Activated gamma-delta T cell (primary cell): ENCODE results near the gene ADAMTS6.
"Not testable (repeated sequence)": the region's sequence is repeated elsewhere in the genome, so short reads cannot be mapped to it uniquely, and the experiment has no call there.

Experiments
- DNase-seq: peaks from one replicate; lab custom pipeline; 2025; lab: John Stamatoyannopoulos, UW

Gene ADAMTS6

GRCh38 chr5:65474130-65474711 is 7.5 kb downstream of the ADAMTS6 start:
- no peak for DNase-seq

DNA sequence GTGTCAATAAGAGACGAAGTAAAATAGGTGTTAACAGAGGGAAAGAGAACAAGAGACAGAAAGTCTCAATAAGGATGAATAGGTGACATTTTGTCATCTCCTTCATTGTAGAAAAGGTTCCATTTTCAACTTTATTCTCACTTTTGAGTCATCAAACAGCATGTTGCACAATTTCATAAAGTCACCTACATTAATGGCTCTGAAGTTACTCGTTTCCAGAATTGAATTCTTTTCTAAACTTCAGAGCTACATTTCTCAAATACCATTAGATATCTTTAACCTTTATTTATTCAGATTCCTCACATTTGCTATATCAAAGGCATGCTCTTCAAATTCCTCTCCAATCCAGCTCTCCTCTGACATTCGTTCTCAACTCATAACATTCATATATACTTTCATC is 13.1 kb downstream of the ADAMTS6 start:
- DNase-seq: no peak

DNA sequence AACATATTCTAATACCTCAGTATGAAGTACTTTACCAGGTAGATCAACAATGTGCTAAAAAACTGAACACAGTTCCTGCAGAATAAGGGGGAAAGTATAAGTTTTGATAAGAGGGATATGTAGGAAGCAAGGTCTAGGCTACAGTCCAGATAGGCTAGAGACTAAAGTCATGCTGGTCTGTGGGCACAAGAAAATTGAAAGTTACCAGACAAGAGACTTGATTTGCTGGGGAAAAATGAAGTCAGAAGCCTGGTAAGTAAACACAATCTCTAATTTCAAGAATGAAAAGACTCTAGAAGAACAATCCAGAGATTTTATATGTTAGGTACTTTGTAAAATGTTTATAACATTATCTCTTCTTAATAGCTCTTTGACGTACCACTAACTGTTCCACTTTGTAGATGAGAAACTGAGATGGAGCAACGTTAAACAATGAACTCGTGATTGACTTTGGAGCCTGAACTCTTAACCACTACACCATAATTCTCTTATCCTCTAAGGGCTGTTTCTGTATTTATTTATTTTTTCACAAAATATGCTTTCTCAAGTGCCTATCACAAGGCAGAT is 19.5 kb downstream of the ADAMTS6 start:
- DNase-seq: no peak

GRCh38 chr5:65461490-65461889 is 20.2 kb downstream of the ADAMTS6 start:
- DNase-seq: no peak

- no peak for DNase-seq
These were observed 21.7 kb downstream of the ADAMTS6 start for GRCh38 chr5:65459995-65460394.

- no peak for DNase-seq
These were observed 26.7 kb downstream of the ADAMTS6 start for GRCh38 chr5:65455064-65455463.

DNA sequence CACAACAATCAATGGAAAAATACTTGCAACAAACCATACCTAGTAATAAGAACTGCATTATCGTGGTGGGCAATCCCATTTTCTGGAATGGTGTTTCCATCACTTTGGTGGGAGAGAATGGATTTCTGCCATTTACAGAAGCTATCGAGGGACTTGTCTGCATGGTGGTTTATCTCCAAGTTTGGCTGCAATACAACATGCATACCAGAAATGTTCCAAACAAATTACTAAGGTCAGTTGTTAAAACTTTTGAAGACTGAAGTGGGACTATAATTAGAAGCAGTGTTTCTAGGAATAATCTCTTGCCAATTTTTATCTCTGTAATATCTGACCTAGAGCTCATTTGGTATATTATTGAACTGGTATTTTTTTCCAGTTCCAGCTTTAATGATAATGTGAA is 30.3 kb downstream of the ADAMTS6 start:
- no peak for DNase-seq

DNA sequence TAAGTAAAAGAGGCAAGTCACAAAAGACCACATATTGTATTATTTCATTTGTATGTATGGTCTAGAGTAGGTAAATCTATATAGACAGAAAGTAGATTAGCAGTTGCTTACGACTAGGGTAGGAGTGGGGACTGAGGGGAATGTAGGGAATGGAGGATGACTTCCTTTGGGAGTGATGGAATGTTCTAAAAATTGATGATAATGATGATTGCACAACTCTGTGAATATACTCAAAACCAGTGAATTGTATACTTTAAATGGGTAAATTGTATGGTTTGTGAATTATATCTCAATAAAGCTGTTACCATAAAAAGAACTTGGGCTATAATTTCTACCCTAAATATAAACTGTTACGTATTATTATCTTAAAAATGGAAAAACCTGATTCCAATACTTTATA is 35.0 kb downstream of the ADAMTS6 start:
- DNase-seq: no peak

GRCh38 chr5:65441800-65442199 is 39.9 kb downstream of the ADAMTS6 start:
- DNase-seq: no peak

- DNase-seq: no peak
These were observed 41.3 kb downstream of the ADAMTS6 start for GRCh38 chr5:65440456-65440855.

DNA sequence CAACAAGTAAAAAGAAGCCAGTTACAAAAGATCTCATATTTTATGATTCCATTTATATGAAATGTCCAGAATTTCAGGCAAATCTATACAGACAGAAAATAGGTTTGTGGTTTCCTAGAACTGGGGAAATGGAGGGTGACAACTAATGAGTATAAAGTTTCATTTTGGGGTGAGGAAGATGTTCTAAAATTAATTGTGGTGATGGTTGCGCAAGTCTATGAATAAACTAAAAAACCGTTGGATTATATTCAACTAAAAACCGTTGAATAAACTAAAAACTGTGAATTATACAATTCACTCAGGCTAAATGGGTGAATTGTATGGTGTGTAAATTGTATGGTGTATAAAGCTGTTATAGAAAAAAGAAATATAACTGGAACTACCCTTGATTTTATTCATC is 47.6 kb downstream of the ADAMTS6 start:
- DNase-seq: no peak

GRCh38 chr5:65426656-65427055 is 55.1 kb downstream of the ADAMTS6 start:
- no peak for DNase-seq

GRCh38 chr5:65423623-65424022 is 58.1 kb downstream of the ADAMTS6 start:
- DNase-seq: no peak

GRCh38 chr5:65418661-65419060 is 63.1 kb downstream of the ADAMTS6 start:
- no peak for DNase-seq

DNA sequence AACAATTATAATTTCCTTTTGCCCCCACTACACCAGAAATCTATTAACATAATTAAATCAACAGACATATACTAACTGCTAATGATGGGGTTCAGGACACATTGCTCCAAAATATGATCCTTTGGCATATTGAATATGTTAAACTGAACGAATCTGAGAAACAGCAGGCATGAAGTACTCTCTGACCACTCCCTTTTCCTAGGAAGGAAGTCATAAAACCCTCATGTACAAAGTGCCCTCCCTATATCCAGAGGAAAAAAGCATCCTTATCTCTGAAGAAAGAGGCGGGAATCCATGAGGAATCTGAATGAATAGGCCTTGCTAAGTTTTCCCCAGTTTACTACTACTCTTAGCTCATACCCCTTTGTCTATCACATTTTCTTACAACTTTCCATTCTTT is 67.9 kb downstream of the ADAMTS6 start:
- DNase-seq: no peak

GRCh38 chr5:65412842-65413241 is 68.9 kb downstream of the ADAMTS6 start:
- no peak for DNase-seq

- DNase-seq: no peak
These were observed 70.4 kb downstream of the ADAMTS6 start for GRCh38 chr5:65411356-65411755.

DNA sequence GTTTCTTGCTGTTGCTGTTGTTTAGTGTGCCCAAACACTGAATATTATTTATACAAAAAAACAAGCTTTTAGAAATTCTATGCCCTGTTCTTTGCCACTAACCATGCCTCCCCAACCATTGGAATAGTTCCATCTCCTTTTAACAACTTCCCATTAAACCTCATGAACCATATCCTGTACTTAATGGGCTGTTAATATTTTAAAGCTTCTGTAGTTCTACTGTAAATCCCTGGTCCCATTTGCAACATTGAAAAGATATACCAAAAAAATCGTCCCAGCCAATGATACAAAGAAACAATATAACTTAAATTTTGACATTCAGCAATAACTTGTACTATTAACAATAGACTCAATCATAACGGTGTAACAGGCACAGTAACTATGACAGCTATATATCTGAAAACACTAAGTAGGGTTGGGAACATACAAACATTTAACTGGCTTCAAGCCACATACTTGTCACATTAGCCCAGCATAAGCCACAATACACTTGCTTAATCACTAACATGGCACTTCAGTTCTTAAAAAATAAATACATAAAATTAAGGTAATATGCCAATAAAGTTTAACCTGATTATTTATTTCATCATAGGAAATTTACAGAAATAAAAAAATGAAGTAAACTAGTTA is 86.1 kb downstream of the ADAMTS6 start:
- DNase-seq: no peak

DNA sequence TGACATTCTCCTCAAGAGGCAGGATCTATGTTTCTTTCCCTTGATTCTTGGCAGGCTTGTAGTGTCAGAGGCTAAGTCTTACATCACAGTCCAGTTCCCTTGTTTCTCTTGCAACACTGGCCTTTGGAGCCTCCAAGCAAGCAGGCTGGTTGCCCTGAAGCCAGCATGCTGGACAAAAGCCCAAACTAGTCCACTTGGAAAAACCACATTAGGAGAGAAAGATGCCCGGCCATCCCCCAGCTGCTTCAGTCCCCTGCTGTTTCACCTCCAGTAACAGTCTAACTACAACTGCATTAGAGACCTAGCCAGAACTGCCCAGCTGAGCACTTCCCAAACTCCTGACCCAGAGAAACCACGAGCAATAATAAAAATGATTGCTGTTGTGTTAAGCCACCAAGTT is 87.6 kb downstream of the ADAMTS6 start:
- DNase-seq: no peak

DNA sequence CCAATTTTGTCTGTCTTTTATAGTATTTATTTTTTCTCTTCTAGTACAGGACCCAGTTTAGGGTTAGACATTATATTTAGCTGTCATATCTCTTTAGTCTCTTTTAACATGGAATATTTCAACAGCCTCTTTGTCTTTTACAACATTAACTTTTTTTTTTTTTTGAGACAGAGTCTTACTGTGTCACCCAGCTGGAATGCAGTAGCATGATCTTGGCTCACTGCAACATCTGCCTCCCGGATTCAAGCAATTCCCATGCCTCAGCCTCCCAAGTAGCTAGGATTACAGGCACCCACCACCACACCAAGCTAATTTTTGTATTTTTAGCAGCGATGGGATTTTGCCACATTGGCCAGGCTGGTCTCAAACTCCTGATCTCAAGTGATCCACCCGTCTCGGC is 90.1 kb downstream of the ADAMTS6 start:
- no peak for DNase-seq

DNA sequence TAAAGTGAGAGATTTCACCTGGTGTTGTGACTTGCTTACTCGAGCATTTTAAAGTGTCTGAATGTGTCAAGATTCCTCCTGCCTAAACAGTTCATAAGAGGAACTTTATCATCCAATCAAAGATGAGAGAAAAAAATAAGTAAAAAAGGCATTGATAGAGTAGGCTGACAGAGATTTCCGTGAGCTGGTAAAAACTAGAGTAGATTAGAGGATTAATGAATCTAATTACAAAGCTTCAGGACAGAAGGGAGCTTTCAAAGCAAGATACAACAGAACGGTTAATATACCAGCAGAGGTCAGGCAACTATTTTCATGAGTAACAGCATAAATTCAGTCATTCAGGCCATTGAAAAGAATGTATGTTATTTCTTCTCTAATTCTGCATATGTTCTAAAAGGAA is 91.5 kb downstream of the ADAMTS6 start:
- DNase-seq: no peak

DNA sequence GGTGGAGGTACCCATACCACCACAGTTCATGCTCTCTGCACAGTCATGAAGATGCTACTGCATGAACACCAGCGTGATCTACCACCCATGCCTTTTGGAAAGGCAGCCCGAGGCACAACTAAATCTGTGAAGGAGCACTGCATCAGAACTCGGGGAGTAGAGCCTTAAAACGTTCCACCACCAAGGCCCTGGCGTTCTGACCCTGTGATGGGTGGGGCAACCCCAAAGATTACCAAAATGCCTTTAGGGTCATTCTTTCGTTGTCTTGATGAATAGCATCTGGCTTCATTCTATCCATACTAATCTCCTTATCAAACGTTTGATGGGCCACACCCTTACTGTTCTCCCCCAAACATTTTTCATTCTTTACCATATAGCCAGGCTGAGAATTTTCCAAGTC is 97.9 kb downstream of the ADAMTS6 start:
- no peak for DNase-seq

DNA sequence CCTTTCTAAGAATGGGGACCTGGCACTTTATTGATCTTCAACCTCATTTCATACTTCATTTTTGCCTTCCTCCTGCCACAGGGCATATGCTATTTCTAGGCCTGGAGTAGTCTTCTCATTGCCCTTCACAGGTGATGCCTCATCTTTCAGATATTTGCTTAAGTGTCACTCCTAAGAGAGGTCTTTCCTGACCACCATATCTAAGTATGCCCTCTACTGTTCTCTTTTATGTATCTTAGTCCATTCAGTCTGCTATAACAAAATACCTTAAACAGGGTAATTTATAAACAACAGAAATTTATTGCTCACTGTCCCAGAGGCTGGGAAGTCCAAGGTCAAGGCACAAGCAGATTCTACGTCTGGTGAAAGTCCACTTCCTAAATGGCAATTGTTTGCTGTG is 99.1 kb downstream of the ADAMTS6 start:
- DNase-seq: no peak

GRCh38 chr5:65370505-65370904 is 111.2 kb downstream of the ADAMTS6 start:
- DNase-seq: not testable (repeated sequence)
